Measurements from ENCODE around the gene AKR1A1. TPM values are rescaled to one million over a fixed set of nuclear protein-coding genes. Genes with fewer than 3 reads are reported as not detected.
"Not testable (repeated sequence)": the region's sequence is repeated elsewhere in the genome, so short reads cannot be mapped to it uniquely, and the experiment has no call there.

Gene AKR1A1
- total RNA-seq, 1 experiment from 2014 or later, result 142 TPM

DNA sequence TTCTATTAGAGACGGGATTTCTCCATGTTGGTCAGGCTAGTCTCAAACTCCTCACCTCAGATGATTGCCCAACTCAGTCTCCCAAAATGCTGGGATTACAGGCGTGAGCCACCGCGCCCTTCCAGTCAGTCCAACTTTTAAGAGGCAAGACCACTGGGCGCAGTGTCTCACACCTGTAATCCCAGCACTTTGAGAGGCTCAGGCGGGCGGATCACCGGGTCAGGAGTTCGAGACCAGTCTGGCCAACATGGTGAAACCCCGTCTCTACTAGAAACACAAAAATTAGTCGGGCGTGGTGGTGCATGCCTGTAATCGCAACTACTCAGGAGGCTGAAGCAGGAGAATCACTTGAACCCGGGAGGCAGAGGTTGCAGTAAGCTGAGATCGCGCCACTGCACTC is 30.9 kb upstream of the AKR1A1 start:
- Histone ChIP-seq H3K4me1 (ENCODE audit: control insufficient read depth, insufficient read depth, low read length) (peaks cover 14% of the 10 kb centered on the region), H3K4me3 (ENCODE audit: low read depth in 2 of 2, low read length in 2 of 2) (peak overlapping the region; percentile 92 to 98), H3K36me3 (ENCODE audit: control insufficient read depth, insufficient read depth, low read length) (peaks cover 28% of the 10 kb centered on the region)
- BruUV-seq (replicated peaks); H3K27me3 ChIP-seq (ENCODE audit: control insufficient read depth, insufficient read depth, low read length); ATAC-seq; H3K27ac ChIP-seq (ENCODE audit: low read length); POLR2A ChIA-PET; in situ Hi-C loops (cut with HindIII; ENCODE audit: low pct_unique_long_range_greater_than_20kb, low sequenced_read_pairs); H3K9me3 ChIP-seq (ENCODE audit: control insufficient read depth, insufficient read depth, low read depth, low read length); DNase-seq (ENCODE audit: low read depth, low spot score): not testable (repeated sequence)
- CTCF ChIA-PET, result interaction anchor here (0.6 kb wide), 2 partner anchors 144 to 603 kb away, joined by 3 to 8 read pairs; no protein-coding TSS in a partner anchor
- intact Hi-C loops (cut with micrococcal nuclease; ENCODE audit: unreplicated experiment), result loop anchor here (5.0 kb wide), 1 partner anchor 38 kb away; no protein-coding TSS in a partner anchor

DNA sequence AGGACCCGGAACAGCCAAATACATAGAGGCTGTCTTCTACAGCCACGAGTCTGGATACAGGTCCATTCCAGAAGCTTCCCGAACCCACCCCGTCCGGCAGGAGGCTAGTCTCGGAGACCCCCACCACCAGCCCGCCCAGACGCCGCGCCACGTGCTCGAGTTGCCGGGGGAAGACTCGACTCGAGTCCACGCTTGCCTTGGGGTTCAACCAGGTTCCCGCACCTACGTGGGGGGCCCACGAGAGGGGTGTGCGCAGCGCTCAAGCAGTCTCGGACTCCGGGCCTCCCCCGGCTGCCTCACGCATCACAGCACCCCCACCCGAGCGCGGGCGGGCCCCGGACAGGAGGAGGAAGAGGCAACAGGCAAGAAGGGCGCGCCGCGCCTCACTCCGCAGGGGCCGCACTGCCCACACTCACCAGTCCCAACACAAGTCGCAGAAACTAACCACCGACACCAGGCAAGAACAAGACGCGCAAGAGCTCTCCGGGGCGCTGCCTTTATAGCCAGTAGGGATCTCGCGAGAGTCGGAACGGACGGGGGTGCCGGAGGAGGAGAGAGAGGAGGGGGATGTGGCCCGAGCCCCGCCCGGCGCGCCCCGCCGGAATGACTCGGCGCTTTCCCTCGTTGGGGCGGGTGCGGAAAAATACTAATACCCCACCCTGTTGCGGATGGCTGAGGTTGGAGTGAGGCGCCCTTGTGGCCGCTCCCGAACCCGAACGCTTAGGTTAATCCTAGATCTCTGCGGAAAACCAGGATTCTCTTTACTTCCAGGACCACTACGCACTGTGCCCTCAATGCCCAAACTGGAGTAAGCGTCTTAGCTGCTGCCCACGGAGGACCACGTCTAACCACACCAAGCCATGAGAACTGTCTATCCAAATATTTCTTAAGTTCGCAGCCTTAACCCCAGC is 29.0 kb upstream of the AKR1A1 start, which contains the start of gene PRDX1:
PRDX1 (minus strand) TSS at position 472 of the 911 bp plus-strand sequence. CDS start 2,841 bp downstream, outside the sequence.
- Histone ChIP-seq H3K27ac (ENCODE audit: low read length) (peak within 1 kb of the TSS; percentile 99), H3K4me1 (ENCODE audit: control insufficient read depth, insufficient read depth, low read length) (peaks cover 21% of the 10 kb centered on the region), H3K36me3 (ENCODE audit: control insufficient read depth, insufficient read depth, low read length) (peaks cover 12% of the 10 kb centered on the region), H3K9me3 (ENCODE audit: control insufficient read depth, insufficient read depth, low read depth, low read length) (no peaks in the 10 kb centered on the region), H3K27me3 (ENCODE audit: control insufficient read depth, insufficient read depth, low read length) (no peaks in the 10 kb centered on the region), H3K4me3 (ENCODE audit: low read depth in 2 of 2, low read length in 2 of 2) (peak within 1 kb of the TSS; percentile 92 to 98)
- ATAC-seq (peak; percentile 93), DNase-seq (ENCODE audit: low read depth, low spot score) (peak; percentile 84)
- TF ChIP-seq SIN3A (IDR thresholded peaks at IDR 0.05; ENCODE audit: borderline replicate concordance, insufficient read depth, low read depth, low read length) (peak; percentile 99), POLR2AphosphoS5 (IDR thresholded peaks at IDR 0.05; ENCODE audit: low read depth, low read length) (peak; percentile 100), TCF7L2 (IDR thresholded peaks at IDR 0.05; ENCODE audit: low read depth, low read length) (no peak), REST (IDR thresholded peaks at IDR 0.05; ENCODE audit: insufficient read depth in 1 of 2, low read depth in 2 of 2, low read length in 1 of 2) (peak in 1 of 2 experiments; percentile 36; a peak in 1 of 4 replicates)
- TF ChIP-seq, protein P1, sequence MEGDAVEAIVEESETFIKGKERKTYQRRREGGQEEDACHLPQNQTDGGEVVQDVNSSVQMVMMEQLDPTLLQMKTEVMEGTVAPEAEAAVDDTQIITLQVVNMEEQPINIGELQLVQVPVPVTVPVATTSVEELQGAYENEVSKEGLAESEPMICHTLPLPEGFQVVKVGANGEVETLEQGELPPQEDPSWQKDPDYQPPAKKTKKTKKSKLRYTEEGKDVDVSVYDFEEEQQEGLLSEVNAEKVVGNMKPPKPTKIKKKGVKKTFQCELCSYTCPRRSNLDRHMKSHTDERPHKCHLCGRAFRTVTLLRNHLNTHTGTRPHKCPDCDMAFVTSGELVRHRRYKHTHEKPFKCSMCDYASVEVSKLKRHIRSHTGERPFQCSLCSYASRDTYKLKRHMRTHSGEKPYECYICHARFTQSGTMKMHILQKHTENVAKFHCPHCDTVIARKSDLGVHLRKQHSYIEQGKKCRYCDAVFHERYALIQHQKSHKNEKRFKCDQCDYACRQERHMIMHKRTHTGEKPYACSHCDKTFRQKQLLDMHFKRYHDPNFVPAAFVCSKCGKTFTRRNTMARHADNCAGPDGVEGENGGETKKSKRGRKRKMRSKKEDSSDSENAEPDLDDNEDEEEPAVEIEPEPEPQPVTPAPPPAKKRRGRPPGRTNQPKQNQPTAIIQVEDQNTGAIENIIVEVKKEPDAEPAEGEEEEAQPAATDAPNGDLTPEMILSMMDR (IDR thresholded peaks at IDR 0.05), result no peak
- ChIA-PET CTCF (interaction anchor here (0.5 to 1.6 kb wide), 2 partner anchors 20 to 47 kb away, joined by 3 to 11 read pairs; no protein-coding TSS in a partner anchor), POLR2A (interaction anchor here (0.6 to 1.6 kb wide), 10 partner anchors 18 to 1677 kb away, joined by 3 to 10 read pairs (median 4); partner anchors contain the start of genes AKR1A1, CCDC163 and MMACHC)
- TSS peak; percentile 81 for BruUV-seq (replicated peaks)
- intact Hi-C loops (cut with micrococcal nuclease; ENCODE audit: unreplicated experiment), result loop anchor here (5.0 kb wide), 1 partner anchor 36 kb away; no protein-coding TSS in a partner anchor
- in situ Hi-C loops (cut with HindIII; ENCODE audit: low pct_unique_long_range_greater_than_20kb, low sequenced_read_pairs), result no loop called here

Measured in Panc1 (cell line).